Measurements from ENCODE around the gene JTB.
A peak's percentile ranks its signal among the peaks of the same experiment; 100 is the strongest.

JTB gene

DNA sequence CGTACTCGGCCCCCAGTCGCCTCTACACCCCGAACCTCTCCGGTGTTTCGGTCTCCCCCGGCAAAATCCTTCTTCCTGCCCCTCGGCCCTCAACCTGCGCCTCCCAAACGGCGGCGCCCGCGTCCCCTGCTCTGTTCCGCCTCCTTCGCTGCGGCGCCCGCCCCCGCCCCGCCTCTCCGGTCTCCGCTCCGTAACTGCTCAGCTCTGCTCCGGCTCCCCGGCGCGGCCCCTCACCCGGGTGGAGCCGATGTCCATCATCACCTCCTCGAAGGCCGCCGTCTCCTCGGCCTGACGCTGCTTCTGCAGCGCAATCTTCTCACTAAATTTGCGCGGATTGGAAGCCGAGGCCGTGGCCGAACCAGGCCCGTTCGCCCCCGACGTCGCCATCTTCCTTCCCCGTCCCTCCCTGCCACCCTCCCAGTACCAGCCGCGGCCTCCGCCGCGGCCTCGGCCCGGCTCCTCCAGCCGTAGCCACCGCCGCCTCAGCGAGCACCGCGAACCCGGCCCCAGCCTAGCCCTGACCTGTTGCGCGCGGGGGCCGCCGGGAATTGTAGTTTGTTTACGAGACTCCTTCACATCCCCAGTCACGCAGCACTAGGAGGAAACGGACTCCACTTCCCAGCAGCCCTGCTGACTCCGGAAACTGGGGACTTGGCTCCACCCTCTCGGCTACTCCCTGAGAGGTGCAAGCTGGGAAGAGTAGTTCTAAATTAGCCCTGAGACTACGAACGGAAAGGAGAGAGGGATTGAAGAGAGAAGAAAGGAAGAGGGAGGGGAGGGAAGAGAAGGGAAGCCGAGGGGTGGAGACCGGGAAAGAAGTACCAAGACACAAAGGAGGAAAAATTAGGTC is 19.1 kb downstream of the JTB start, which contains the start of gene CRTC2:
CRTC2 (minus strand) TSS at position 502 of the 850 bp plus-strand sequence; CDS start at position 387, 115 bp downstream.
- peak within 1 kb of the TSS; percentile 83 for H3K27ac ChIP-seq
- DNase-seq (ENCODE audit: low read depth, low spot score): peak; percentile 89

- no peak for DNase-seq (ENCODE audit: low read depth, low spot score)
- peak overlapping the region; percentile 83 for H3K27ac ChIP-seq
Measured at GRCh38 chr1:153957744-153958110, 19.7 kb downstream of the JTB start.

- peak overlapping the region; percentile 83 for H3K27ac ChIP-seq
- no peak for DNase-seq (ENCODE audit: low read depth, low spot score)
Measured at GRCh38 chr1:153956997-153957715, 20.3 kb downstream of the JTB start.

GRCh38 chr1:153954826-153955225 is 22.6 kb downstream of the JTB start:
- no peak for DNase-seq (ENCODE audit: low read depth, low spot score)
- H3K27ac ChIP-seq: no peak overlapping the region

DNA sequence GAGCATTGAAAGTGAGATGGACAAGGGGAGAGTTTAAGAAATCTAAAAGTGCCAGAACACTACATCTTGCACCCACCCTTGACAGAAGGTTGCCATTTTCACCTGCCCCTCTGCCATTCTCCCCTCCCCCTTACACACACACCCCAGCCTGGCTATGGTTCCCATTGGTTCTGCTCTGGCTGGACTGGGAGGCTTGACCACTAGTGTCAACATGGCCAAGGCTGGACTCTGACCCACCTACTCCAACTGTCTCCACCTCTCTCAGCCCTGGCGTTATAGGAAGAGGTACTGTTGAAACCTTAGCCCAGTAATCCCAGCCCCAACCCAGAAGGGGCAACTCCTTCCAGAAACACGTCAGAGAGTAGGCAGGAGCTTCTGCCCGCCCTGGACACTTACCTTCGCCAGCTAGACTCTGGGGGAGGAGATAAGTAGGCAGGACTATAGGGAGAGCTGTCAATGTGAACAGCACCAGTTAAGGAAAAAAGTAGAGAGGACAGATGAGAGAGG is 23.6 kb downstream of the JTB start:
- no peak overlapping the region for H3K27ac ChIP-seq
- DNase-seq (ENCODE audit: low read depth, low spot score): no peak

- no peak for DNase-seq (ENCODE audit: low read depth, low spot score)
- no peak overlapping the region for H3K27ac ChIP-seq
Measured at GRCh38 chr1:153951801-153952200, 25.7 kb downstream of the JTB start.

DNA sequence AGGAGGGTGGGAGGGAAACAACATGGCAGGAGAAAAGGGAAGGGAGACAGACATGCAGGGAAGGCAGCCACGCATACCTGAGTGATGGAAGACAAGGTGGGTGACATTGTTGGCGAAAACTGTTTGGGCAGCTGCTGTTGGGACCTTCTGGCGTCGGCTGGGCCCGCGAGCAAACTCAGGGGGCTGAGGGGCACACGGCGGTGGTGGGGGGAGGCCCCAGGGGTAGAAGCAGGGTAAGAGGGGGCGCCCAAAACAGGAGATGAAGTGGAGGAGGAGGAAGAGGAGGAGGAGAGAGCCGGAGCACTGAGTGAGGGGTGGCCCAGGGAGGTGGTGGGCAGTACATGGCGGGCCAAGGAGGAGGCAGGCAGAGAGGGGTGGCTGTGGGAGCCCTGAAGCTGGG is 26.3 kb downstream of the JTB start:
- no peak for DNase-seq (ENCODE audit: low read depth, low spot score)
- no peak overlapping the region for H3K27ac ChIP-seq

DNA sequence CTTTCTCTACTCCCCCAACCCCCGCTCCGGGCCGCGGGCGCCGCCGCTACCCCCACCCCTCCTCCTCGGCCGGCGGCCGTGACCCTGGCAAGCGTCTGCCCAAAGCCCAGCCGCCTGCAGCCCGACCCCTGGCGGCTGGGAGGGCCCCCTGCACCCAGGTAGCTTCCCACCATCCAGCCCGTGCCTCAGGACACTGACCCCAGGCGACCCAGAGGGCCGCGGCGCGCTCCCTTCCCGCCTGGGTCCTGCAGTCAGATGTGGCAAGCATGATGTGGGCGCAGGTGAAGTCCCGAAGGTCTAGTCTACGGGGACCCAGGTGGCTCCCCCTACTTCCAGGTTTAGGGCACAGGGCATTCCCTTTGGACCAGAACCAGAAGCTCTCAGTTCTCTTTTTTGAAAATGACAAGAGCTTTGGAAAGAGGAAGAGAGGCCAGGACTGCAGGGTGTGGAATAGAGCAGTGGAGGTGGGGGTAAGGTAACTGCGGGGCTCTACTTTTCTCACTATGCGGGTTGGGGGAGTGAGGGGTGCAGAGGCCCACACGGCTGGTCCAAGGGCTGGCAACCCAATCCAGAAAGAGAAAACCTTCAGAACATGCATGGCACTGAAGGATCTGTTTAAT is 30.7 kb downstream of the JTB start, which contains the start of gene DENND4B:
DENND4B (minus strand) TSS at position 97 of the 620 bp plus-strand sequence. CDS start 2,344 bp downstream, outside the sequence.
- H3K27ac ChIP-seq: peak within 1 kb of the TSS; percentile 81
- DNase-seq (ENCODE audit: low read depth, low spot score): no peak

- peak overlapping the region; percentile 81 for H3K27ac ChIP-seq
- DNase-seq (ENCODE audit: low read depth, low spot score): no peak
Measured at GRCh38 chr1:153945795-153946621, 31.5 kb downstream of the JTB start.

- peak overlapping the region; percentile 81 for H3K27ac ChIP-seq
- no peak for DNase-seq (ENCODE audit: low read depth, low spot score)
Measured at GRCh38 chr1:153945131-153945794, 32.2 kb downstream of the JTB start.

- H3K27ac ChIP-seq: peak overlapping the region; percentile 81
- no peak for DNase-seq (ENCODE audit: low read depth, low spot score)
Measured at GRCh38 chr1:153944827-153945117, 32.7 kb downstream of the JTB start.

DNA sequence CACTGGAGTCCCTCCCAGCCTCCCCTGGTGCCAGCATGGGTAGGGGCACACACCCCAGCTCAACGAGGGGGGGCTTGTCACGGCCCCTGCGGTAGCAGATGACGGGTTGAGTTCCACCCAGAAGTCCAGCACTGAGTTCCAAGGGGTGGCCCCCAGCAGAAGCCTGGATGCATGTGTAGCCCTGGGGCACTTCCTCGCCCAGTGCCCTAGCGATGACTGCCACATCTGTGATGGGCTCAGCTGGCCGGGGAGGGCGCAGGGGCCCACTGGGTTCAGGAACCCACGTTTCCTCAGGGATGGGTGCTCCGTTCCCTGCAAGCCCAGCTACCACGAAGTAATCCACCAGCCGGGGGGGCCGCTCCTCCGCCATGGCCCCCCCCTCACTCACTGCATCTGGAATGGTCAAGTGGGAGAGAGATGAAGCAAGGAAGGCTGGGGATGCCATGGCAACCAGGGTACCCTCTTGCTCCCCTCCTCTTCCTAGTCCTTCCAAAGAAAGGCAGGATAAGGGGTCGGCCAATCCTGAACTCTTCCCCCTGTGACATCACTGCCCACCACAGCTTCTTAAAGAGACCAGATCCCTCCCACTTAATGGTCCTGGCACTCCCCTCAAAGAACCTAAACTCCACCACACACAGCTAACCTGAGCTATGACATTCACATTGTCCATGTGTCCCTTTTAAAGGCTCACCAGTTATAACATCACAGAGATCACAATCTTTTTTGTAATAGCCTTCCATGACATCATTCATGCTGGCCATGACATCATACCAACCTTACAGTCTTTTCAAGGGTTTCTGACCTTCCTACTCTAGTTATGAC is 33.3 kb downstream of the JTB start:
- no peak overlapping the region for H3K27ac ChIP-seq
- DNase-seq (ENCODE audit: low read depth, low spot score): no peak

DNA sequence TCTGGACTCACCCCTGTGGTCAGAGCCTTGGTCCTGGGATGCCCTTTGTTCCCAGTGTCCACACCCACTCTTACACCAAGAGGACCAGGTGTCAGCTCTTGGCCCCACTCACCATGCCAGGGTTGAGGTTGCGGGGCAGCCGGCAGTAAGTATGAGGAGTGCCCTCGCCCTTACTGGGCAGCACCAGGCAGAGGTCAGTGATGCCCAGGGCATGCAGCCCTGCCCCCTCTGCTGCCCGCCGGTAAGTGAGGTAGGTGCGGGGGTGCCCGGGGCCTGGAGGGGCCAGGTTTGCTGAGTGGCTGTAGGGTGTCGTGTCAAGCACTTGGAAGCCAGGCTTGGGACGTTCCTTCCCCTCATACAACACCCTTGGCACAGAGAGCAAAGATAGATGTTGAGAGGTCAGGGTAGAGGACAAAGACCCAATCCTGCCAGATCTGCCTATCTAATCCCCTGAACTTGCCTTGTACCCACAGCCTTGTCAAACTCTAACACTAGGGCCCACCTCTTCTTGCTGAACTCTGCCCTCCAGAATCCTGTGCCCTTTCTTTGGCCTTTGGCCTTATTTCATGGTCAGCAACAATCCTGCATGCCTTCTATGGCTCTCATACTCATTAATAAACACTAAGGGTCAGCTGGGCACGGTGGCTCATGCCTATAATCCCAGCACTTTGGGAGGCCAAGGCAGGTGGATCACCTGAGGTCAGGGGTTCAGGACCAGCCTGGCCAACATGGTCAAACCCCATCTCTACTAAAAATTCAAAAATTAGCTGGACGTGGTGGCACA is 34.5 kb downstream of the JTB start:
- H3K27ac ChIP-seq: no peak overlapping the region
- no peak for DNase-seq (ENCODE audit: low read depth, low spot score)

DNA sequence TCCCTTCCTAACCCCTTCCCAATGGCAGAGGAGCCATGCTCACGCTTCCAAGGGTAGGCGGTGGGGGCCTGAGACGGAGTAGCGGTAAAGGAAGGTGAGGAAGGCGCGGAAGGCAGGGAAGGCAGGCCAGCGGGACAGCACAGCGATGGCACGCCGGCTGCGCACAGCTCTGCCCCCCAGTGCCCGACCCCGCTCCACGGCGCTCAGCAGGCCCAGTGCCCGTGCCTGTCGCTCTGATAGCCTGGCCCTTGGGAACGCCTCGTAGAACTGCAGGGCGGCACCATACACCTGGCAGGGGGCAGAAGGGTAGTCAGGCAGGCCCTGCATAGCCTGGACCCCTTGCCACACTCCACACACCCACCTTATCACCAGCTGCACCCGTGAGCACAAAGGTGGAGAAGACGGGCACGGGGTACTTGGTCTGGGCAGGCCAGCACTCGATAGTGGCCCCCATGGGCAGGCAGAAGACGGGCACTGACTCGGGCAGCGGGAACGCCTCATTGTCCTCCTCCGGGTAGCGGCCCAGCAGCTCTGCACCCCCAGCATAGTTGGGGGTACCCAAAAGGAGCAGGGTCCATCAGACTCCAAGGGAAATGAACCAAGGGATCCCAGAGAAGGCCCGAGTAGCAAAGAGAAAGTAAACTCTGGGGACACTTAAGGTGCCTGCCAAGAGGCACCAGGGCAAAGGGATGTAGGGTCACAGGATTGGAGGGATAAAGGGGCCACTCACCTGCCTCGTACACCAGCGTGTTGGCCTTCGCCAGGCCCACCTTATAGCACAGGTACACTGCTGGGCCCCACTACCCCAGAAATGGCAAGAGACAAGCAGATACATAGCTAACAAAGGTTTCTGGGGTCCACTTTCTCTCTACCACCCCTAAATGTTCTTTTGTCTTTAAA is 35.4 kb downstream of the JTB start:
- H3K27ac ChIP-seq: no peak overlapping the region

DNA sequence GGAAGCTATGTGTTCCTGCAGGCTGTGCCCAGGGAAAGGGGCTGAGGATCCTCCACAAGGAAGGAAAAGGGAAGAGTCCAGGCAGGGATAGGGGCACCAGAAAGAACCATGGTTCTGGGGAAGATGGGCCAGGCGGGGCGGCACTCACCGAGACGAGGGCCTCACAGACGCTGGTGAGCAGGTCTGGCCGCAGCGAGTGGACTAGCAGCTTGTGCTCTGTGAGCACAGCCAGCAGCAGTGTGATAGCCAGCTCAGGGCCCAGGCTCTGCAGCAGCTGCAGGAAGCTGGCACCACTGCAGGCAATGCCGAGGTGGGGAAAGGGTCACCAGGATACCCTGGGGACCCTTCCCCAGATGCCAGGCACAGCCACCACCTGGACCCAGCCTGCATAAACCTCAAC is 36.7 kb downstream of the JTB start:
- no peak overlapping the region for H3K27ac ChIP-seq
- no peak for DNase-seq (ENCODE audit: low read depth, low spot score)

More for the DNA sequence above, 35.4 kb downstream of the JTB start:
- no peak for DNase-seq (ENCODE audit: low read depth, low spot score)

DNA sequence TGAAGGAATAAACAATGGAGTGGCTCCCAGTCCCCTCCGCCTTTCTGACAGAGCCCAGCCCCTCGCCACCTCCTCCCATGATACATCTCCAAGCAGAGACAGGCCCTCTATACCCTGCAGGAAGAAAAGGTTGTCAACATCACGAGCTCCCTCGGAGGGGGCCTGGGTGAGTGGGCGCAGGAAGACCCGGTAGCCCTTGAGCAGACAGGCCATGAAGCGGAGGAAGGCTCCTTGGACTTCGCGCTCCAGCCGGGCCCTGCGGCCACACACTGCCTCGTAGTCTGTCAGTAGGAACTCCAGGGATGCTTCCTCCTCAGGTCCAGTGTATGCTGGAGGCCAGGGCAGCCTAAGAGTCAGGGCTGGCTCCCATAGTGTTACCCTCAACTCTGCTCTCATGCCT is 38.0 kb downstream of the JTB start:
- no peak overlapping the region for H3K27ac ChIP-seq
- DNase-seq (ENCODE audit: low read depth, low spot score): no peak

GRCh38 chr1:153938996-153939395 is 38.5 kb downstream of the JTB start:
- no peak overlapping the region for H3K27ac ChIP-seq
- DNase-seq (ENCODE audit: low read depth, low spot score): no peak

Measured in epithelial cell of prostate (primary cell).